OCI-LY1 (cell line): ENCODE measurements around the gene FGGY.

Experiments used
- EZH2 ChIP-seq: fragments of 200-600 bp; sonication (generic), shearing (Covaris generic); IDR thresholded peaks from 2 replicates; pipeline ENCODE4 v1.8.0; 2017; ENCODE audit warnings: borderline replicate concordance, mixed run types, mild to moderate bottlenecking, antibody characterized with exemption, low read length, moderate library complexity, mixed read lengths
- TF ChIP-seq, protein P1 (sequence below): fragments of 200-600 bp; sonication (generic), shearing (Covaris generic); IDR thresholded peaks from 2 replicates; pipeline ENCODE4 v1.5.1; 2017; ENCODE audit warnings: mild to moderate bottlenecking, antibody characterized with exemption, low read length, moderate library complexity, mixed read lengths

DNA sequence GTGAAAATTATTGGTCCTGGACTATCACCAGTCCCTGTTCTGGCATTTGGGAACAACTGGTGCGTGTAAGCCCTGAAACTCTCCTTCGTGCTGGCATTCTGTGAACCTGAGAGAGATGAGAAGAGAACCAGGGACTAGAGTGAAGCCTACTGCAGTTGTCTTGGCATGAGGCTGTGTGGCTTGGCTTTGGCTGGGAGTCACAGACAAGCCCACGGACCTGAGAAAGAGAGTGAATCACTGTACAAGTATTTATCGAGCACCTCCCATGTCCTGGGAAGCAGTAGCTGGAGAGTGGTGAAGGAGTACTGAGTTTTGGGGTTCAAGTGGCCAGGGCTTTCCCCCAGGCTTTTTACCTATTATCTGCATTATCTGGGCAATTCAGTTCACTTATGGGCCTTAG lies 63.3 kb downstream of the FGGY start:
- TF ChIP-seq, protein P1, sequence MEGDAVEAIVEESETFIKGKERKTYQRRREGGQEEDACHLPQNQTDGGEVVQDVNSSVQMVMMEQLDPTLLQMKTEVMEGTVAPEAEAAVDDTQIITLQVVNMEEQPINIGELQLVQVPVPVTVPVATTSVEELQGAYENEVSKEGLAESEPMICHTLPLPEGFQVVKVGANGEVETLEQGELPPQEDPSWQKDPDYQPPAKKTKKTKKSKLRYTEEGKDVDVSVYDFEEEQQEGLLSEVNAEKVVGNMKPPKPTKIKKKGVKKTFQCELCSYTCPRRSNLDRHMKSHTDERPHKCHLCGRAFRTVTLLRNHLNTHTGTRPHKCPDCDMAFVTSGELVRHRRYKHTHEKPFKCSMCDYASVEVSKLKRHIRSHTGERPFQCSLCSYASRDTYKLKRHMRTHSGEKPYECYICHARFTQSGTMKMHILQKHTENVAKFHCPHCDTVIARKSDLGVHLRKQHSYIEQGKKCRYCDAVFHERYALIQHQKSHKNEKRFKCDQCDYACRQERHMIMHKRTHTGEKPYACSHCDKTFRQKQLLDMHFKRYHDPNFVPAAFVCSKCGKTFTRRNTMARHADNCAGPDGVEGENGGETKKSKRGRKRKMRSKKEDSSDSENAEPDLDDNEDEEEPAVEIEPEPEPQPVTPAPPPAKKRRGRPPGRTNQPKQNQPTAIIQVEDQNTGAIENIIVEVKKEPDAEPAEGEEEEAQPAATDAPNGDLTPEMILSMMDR = no peak
- TF ChIP-seq EZH2 = no peak
